Measurements from ENCODE around the gene ZC3H18.

ZC3H18 gene

DNA sequence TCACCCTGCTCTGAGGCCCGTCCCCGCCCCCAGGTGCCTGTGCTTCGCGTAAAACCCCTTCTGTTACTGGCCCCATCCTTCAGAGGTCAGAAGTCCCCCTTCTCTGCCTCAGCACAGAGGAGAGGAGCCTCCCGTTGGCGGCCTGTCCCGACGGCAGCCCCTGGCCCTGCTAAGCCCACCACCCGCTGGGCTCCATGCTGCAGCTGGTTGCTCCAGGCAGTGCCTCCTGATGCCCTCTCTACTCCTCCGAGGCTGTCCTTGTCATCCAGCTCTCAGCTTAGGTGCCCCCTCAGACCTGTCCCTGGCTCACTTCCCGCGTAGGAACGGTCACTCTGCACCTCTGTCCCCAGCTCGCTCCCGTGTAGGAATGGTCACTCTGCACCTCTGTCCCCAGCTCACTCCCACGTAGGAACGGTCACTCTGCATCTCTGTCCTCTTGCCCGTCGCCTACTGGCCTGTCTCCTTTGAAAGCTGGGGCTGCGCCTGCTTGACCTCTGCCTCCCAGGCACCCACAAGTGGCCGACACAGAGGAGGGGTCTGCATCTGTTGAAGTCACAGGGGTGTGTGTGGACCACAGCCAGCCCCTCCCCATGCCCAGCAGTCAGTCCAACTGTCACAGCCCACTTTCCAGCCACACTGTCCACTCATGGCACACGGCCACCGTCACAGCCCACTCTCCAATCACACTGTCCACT is 31.7 kb upstream of the ZC3H18 start:
- ChIA-PET CTCF (interaction anchor here (1.2 kb wide), 1 partner anchor 22 kb away, joined by 3 read pairs; no protein-coding TSS in a partner anchor), POLR2A (interaction anchor here (1.0 kb wide), 1 partner anchor 86 kb away, joined by 3 read pairs; the partner anchor contains the start of gene ZFPM1)
- no peak for DNase-seq (ENCODE audit: low read depth, low spot score)
- no peak for TF ChIP-seq CTCF (IDR thresholded peaks at IDR 0.05; ENCODE audit: insufficient read depth, low read length, missing control alignments)
- no peak overlapping the region for H3K4me3 ChIP-seq (ENCODE audit: low read depth, low read length)

DNA sequence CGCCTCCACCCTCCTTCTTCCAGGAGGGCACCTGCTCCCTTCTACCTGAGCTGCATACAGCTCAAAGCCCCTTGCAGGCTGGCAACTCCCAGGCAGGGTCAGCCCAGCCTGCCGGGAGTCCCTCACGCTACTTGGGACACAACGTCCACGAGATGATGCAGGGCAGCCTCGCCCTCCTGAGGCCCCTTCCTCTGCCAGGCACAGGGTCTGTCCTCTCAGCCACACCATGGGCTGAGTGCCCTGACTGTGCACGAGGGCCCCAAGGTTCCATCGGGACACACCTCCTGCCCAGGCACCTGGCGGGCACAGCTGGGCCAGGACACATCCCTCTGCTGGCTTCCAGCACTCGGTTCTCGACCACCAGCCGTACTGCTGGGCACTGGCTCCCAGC is 30.9 kb upstream of the ZC3H18 start:
- no peak for DNase-seq (ENCODE audit: low read depth, low spot score)
- ChIA-PET CTCF (interaction anchor here (1.0 to 1.2 kb wide), 2 partner anchors 18 to 21 kb away, joined by 3 read pairs; no protein-coding TSS in a partner anchor), POLR2A (no interaction called here)
- no peak for TF ChIP-seq CTCF (IDR thresholded peaks at IDR 0.05; ENCODE audit: insufficient read depth, low read length, missing control alignments)
- no peak overlapping the region for H3K4me3 ChIP-seq (ENCODE audit: low read depth, low read length)

DNA sequence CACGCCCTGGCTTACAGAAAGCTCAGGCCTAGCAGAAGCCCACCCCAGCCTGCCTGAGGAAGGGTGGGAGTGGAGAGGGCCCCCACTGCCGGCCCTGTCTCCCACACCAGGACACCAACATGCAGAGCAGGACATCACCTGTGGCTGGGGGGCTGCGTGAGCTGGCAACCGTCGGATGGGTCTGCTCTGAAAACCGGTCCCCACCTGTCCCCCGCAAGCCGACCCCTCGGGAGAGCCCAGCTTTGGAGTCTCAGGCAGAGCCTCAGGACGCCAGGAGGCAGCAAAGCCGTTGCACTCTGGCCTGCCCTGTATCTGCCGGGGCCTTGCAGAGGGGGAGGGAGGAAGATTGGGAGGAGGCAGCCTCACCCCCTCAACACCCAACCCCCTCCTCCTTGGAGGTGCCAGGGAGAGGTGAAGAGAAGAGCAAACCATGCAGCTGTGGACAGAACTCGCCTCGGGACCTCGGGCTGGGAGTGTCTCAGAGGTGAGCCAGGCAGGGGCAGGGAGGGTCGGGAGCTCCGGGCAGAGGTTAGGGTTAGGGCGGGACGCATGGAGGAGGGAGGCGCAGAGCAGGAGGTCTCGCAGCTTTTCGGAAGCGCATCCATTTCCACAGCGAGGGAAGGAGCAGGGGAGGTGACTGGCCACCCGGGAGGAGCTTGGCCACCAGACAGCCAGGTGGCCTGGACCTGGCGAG is 30.4 kb upstream of the ZC3H18 start:
- POLR2A ChIA-PET = no interaction called here
- CTCF ChIA-PET = interaction anchor here (1.0 to 1.2 kb wide), 2 partner anchors 17 to 21 kb away, joined by 3 read pairs; no protein-coding TSS in a partner anchor
- H3K4me3 ChIP-seq (ENCODE audit: low read depth, low read length) = no peak overlapping the region
- no peak for DNase-seq (ENCODE audit: low read depth, low spot score)
- TF ChIP-seq CTCF (IDR thresholded peaks at IDR 0.05; ENCODE audit: insufficient read depth, low read length, missing control alignments) = no peak

DNA sequence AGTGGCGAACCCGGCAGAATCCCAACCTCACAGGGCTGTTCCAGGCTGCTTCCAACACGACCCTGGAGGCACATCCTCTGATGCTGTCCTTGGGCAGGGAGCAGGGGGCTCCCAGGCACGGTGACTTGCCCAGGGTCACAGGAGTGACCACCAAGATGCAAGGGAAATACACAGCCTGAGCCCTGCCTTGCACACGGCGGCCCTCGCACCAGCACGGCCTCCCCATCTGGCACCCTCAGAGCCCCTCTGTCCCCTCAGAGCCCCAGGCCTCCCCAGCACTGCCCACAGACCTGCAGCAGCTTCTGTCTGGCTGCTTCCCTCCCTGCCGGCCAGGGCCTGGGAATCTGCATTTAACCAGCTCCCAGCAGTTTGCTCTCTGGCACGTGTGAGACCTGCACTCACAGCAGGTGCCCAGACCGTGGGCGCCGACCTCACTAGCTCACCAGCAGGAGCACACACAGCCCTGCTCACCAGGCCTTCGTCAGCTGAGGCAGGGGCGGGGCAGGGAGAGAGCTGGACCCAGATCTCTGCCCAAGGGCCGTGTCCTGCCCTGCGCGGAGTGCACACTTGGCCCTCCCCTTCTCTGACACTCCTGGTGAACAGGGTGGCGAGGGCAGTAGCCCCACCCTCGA is 29.7 kb upstream of the ZC3H18 start:
- no peak overlapping the region for H3K4me3 ChIP-seq (ENCODE audit: low read depth, low read length)
- POLR2A ChIA-PET = no interaction called here
- no peak for TF ChIP-seq CTCF (IDR thresholded peaks at IDR 0.05; ENCODE audit: insufficient read depth, low read length, missing control alignments)
- DNase-seq (ENCODE audit: low read depth, low spot score) = no peak
- CTCF ChIA-PET = no interaction called here

DNA sequence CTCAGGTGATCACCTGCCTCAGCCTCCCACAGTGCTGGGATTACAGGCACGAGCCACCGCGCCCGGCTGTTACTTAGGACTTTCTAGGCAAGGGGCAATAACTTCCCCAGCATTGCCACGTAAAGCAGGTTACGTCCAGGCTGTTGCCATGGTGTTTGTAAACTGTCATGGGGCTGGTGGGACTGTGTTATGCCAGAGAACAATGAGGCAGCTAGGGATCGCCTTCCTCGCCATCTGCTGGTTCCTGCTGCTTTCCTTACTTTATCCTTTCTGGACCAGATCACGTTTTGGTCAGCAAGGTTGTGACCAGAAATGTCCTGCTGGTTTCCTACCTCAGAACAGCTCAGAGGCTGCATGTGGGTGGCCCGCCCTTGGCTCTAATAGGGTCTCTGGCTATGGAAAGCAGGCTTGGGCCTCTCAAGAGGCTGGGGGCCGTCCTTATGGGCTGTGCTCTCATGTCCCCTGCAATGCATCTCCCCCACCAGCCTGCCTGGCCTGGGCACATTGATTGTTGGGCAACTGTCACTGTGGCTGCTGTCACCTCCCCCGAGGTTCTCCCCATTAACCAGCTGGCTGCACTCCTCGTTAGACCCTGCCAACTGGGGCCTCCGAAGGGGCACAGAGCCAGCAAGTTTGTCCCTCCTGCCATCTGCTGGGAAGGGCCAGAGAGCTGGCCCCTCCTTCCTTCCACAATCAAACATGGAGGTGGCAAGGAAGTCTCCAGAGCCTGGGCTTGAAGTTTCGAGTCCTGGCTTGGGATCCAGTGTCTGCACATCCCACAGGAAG is 28.2 kb upstream of the ZC3H18 start:
- POLR2A ChIA-PET = no interaction called here
- CTCF ChIA-PET = no interaction called here
- no peak overlapping the region for H3K4me3 ChIP-seq (ENCODE audit: low read depth, low read length)
- TF ChIP-seq CTCF (IDR thresholded peaks at IDR 0.05; ENCODE audit: insufficient read depth, low read length, missing control alignments) = no peak
- DNase-seq (ENCODE audit: low read depth, low spot score) = no peak

Data from AG04449 (cell line).